Left ventricle myocardium inferior (tissue), 1 donor: ENCODE results near the gene ATG7. TPM values are rescaled to one million over a fixed set of nuclear protein-coding genes. Genes with fewer than 3 reads are reported as not detected.
A peak's percentile ranks its signal among the peaks of the same experiment; 100 is the strongest.

ENCODE experiments used
- DNase-seq: peaks from one replicate; pipeline ENCODE4 v3.0.0-alpha.2; 2020
- H3K27ac ChIP-seq: fragments of 200-600 bp; replicated peaks from 2 replicates; pipeline ENCODE4 v1.8.0; 2021
- H3K27me3 ChIP-seq: fragments of 200-600 bp; 2 replicates; pipeline ENCODE4 v1.8.0; 2021; ENCODE audit warnings: low read depth
- H3K36me3 ChIP-seq: fragments of 200-600 bp; 2 replicates; pipeline ENCODE4 v1.8.0; 2021
- H3K4me1 ChIP-seq: fragments of 200-600 bp; 2 replicates; pipeline ENCODE4 v1.8.0; 2021
- H3K4me3 ChIP-seq: fragments of 200-600 bp; 2 replicates; pipeline ENCODE4 v1.8.0; 2021; ENCODE audit warnings: mild to moderate bottlenecking, moderate library complexity
- H3K9me3 ChIP-seq: fragments of 200-600 bp; replicated peaks from 2 replicates; pipeline ENCODE4 v1.8.0; 2021
- intact Hi-C: fragments of 100-400 bp; cut with micrococcal nuclease; formaldehyde crosslinking; loops from one replicate; pipeline ENCODE4 v1.11.0; 2022
- total RNA-seq: library from RNA; stranded (reverse); fragmentation: NEBNext Ultra II Directional; extraction: Animal tissue kit (Norgen Biotek cat#: 25700); gene quantifications from one replicate; pipeline ENCODE4 v1.2.1, GENCODE V29; 2021
- TF ChIP-seq, protein P1 (sequence below): fragments of 200-600 bp; IDR thresholded peaks from 2 replicates; pipeline ENCODE4 v1.8.0; 2021; ENCODE audit warnings: antibody characterized with exemption, mild to moderate bottlenecking, borderline replicate concordance
- donor health status: DM: no; HTN: yes; CAD: no; lungs with severe emphysema.

ATG7 gene
- total RNA-seq, 1 donor from 2014 or later, result 15.7 TPM

DNA sequence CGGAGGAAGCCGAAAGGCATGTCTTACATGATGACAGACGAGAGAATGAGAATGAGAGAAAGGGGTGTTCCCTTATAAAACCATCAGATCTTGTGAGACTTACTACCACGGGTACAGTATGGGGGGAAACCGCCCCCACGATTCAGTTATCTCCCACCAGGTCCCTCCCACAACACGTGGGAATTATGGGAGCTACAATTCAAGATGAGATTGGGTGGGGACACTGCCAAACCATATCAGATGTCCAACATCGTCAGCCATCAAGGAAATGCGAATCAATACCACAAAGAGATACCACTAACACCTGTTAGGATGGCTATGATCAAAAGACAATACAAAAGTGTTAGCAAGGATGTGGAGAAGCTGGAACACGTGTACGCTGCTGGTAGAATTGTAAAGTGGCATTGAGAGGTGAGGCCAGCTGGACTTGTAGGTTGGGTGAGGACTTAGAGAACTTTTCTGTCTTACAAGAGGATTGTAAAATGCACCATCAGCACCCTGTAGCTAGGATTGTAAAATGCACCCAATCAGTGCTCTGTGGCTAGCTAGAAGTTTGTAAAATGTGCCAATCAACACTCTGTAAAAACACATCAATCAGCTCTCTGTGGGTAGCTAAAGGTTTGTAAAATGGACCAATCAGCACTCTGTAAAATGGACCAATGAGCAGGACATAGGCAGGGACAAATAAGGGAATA, 334.0 kb downstream of the ATG7 start:
- peaks cover 97% of the 10 kb centered on the region for H3K4me1 ChIP-seq
- no peak overlapping the region for H3K4me3 ChIP-seq
- H3K27ac ChIP-seq, result peak overlapping the region; percentile 31
- TF ChIP-seq, protein P1, sequence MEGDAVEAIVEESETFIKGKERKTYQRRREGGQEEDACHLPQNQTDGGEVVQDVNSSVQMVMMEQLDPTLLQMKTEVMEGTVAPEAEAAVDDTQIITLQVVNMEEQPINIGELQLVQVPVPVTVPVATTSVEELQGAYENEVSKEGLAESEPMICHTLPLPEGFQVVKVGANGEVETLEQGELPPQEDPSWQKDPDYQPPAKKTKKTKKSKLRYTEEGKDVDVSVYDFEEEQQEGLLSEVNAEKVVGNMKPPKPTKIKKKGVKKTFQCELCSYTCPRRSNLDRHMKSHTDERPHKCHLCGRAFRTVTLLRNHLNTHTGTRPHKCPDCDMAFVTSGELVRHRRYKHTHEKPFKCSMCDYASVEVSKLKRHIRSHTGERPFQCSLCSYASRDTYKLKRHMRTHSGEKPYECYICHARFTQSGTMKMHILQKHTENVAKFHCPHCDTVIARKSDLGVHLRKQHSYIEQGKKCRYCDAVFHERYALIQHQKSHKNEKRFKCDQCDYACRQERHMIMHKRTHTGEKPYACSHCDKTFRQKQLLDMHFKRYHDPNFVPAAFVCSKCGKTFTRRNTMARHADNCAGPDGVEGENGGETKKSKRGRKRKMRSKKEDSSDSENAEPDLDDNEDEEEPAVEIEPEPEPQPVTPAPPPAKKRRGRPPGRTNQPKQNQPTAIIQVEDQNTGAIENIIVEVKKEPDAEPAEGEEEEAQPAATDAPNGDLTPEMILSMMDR, result no peak
- no peaks in the 10 kb centered on the region for H3K27me3 ChIP-seq
- H3K36me3 ChIP-seq, result no peaks in the 10 kb centered on the region
- intact Hi-C loops, result no loop called here
- no peak for DNase-seq
- H3K9me3 ChIP-seq, result no peaks in the 10 kb centered on the region

GRCh38 chr3:11606865-11607440, 334.8 kb downstream of the ATG7 start:
- H3K9me3 ChIP-seq, result no peaks in the 10 kb centered on the region
- no peaks in the 10 kb centered on the region for H3K27me3 ChIP-seq
- H3K27ac ChIP-seq, result peak overlapping the region; percentile 39
- TF ChIP-seq, protein P1, result no peak
- intact Hi-C loops, result no loop called here
- no peak overlapping the region for H3K4me3 ChIP-seq
- peaks cover 97% of the 10 kb centered on the region for H3K4me1 ChIP-seq
- no peaks in the 10 kb centered on the region for H3K36me3 ChIP-seq
- DNase-seq, result no peak

Other genes with a start within 250 kb of the ATG7 start
- gene HRH1, start 117.9 kb upstream of the ATG7 start, total RNA-seq, result 1.4 TPM